ENCODE results near the gene MRPL38.

DNA sequence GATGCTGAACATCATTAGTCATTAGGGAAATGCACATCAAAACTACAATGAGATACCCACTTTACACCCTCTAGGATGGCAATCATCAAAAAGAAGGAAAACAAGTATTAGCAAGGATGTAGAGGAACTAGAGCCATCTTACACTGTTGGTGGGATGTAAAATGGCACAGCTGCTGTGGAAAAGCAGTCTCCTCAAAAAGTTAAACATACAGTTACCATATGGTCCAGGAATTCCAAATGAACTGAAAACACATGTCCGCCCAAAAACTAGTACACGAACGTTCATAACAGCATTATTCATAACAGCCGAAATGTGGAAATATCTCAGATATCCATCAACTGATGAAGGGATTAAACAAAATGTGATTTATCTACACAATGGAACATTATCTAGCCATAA is 29.1 kb upstream of the MRPL38 start:
- TF ChIP-seq ZNF449 (tag by site-specific recombination; IDR thresholded peaks at IDR 0.05): no peak
- TF ChIP-seq ZFP41 (tag by site-specific recombination; IDR thresholded peaks at IDR 0.05; ENCODE audit: borderline replicate concordance): no peak
- no peak for TF ChIP-seq ZEB2 (tag by site-specific recombination; IDR thresholded peaks at IDR 0.05)
- no peak for TF ChIP-seq CTCF (tag by site-specific recombination; IDR thresholded peaks at IDR 0.05)
- no peak for TF ChIP-seq ZNF391 (tag by site-specific recombination; IDR thresholded peaks at IDR 0.05; ENCODE audit: borderline replicate concordance, low read depth)
- no peak for TF ChIP-seq ZNF239 (tag by site-specific recombination; IDR thresholded peaks at IDR 0.05)
- TF ChIP-seq ZNF513 (tag by site-specific recombination; IDR thresholded peaks at IDR 0.05): no peak
- TF ChIP-seq AEBP2 (tag by site-specific recombination; IDR thresholded peaks at IDR 0.05; ENCODE audit: borderline replicate concordance): no peak
- TF ChIP-seq, protein P1, sequence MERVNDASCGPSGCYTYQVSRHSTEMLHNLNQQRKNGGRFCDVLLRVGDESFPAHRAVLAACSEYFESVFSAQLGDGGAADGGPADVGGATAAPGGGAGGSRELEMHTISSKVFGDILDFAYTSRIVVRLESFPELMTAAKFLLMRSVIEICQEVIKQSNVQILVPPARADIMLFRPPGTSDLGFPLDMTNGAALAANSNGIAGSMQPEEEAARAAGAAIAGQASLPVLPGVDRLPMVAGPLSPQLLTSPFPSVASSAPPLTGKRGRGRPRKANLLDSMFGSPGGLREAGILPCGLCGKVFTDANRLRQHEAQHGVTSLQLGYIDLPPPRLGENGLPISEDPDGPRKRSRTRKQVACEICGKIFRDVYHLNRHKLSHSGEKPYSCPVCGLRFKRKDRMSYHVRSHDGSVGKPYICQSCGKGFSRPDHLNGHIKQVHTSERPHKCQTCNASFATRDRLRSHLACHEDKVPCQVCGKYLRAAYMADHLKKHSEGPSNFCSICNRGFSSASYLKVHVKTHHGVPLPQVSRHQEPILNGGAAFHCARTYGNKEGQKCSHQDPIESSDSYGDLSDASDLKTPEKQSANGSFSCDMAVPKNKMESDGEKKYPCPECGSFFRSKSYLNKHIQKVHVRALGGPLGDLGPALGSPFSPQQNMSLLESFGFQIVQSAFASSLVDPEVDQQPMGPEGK (tag by site-specific recombination; IDR thresholded peaks at IDR 0.05): no peak
- TF ChIP-seq GFI1B (tag by site-specific recombination; IDR thresholded peaks at IDR 0.05): no peak
